GM18520 (cell line): Measurements from ENCODE around the gene HAL.

ENCODE experiments used
- ATAC-seq: cut with Tn5 transposase; IDR thresholded peaks from one replicate; pipeline ENCODE4 v1.9.1; 2021; ENCODE audit not compliant: unreplicated experiment

HAL gene

GRCh38 chr12:95996034-95996658, at the start of gene HAL:
Gene HAL, minus strand, starts transcription at chr12:95996344. Its CDS starts 434 bp downstream, at chr12:95995910.
- ATAC-seq, result no peak

GRCh38 chr12:96045566-96045965, 49.4 kb upstream of the HAL start:
- ATAC-seq, result no peak

GRCh38 chr12:96044943-96045290, 48.8 kb upstream of the HAL start:
- no peak for ATAC-seq

GRCh38 chr12:96044017-96044942, 48.1 kb upstream of the HAL start:
- no peak for ATAC-seq

- ATAC-seq, result no peak
Measured at GRCh38 chr12:96041181-96041580, 45.0 kb upstream of the HAL start.

- ATAC-seq, result no peak
Measured at GRCh38 chr12:96040305-96041133, 44.4 kb upstream of the HAL start.

- ATAC-seq, result no peak
Measured at GRCh38 chr12:96039516-96039915, 43.4 kb upstream of the HAL start.

- no peak for ATAC-seq
Measured at GRCh38 chr12:96036765-96037455, 40.8 kb upstream of the HAL start.

GRCh38 chr12:96035283-96036236, 39.4 kb upstream of the HAL start, which contains the start of gene LTA4H:
Gene LTA4H, minus strand, starts transcription at chr12:96035587. Its CDS starts 68 bp downstream, at chr12:96035519.
- ATAC-seq, result peak; percentile 82

GRCh38 chr12:96034621-96035282, 38.6 kb upstream of the HAL start:
- ATAC-seq, result no peak

- ATAC-seq, result no peak
Measured at GRCh38 chr12:96033549-96034389, 37.6 kb upstream of the HAL start.

- no peak for ATAC-seq
Measured at GRCh38 chr12:96029826-96030225, 33.7 kb upstream of the HAL start.

GRCh38 chr12:96028538-96028937, 32.4 kb upstream of the HAL start:
- no peak for ATAC-seq

- no peak for ATAC-seq
Measured at GRCh38 chr12:96026331-96026730, 30.2 kb upstream of the HAL start.

- no peak for ATAC-seq
Measured at GRCh38 chr12:96025518-96025917, 29.4 kb upstream of the HAL start.

GRCh38 chr12:96020314-96021003, 24.3 kb upstream of the HAL start:
- ATAC-seq, result peak; percentile 76

- no peak for ATAC-seq
Measured at GRCh38 chr12:96015672-96016071, 19.5 kb upstream of the HAL start.
